Psoas muscle (tissue), 8 donors: ENCODE results near the gene ARHGAP42. TPM values are rescaled to one million over a fixed set of nuclear protein-coding genes. Genes with fewer than 3 reads are reported as not detected.
A peak's percentile ranks its signal among the peaks of the same experiment; 100 is the strongest.

Experiments used
- ATAC-seq, 4 donors: fragments of 200-7000 bp; cut with Tn5 transposase; one replicate each; pipeline ENCODE4 v1.9.1; 2020; ENCODE audit warnings: moderate library complexity in 3 of 4, mild to moderate bottlenecking in 2 of 4
- DNase-seq, 2 donors: peaks; one replicate each; pipeline ENCODE4 v3.0.0-alpha.2; 2020
- H3K27ac ChIP-seq: fragments of 200-600 bp; one replicate; pipeline ENCODE4 v1.8.0; 2022
- H3K27me3 ChIP-seq, 3 donors: fragments of 200-600 bp in 1 of 3; one replicate each; pipeline versions ENCODE4 v1.6.1 to v1.8.0; 2013 to 2022; ENCODE audit warnings: low read length in 2 of 3, mild to moderate bottlenecking in 2 of 3, moderate library complexity in 1 of 3; ENCODE audit not compliant: insufficient read depth in 3 of 3
- H3K36me3 ChIP-seq, 2 donors: fragments of 200-600 bp in 1 of 2; one replicate each; pipeline versions ENCODE4 v1.6.1 to v1.8.0; 2013 to 2022; ENCODE audit warnings: low read depth in 1 of 2, mild to moderate bottlenecking in 1 of 2, moderate library complexity in 1 of 2; ENCODE audit not compliant: insufficient read depth in 1 of 2
- H3K4me1 ChIP-seq: fragments of 200-600 bp; one replicate; pipeline ENCODE4 v1.8.0; 2022
- H3K4me3 ChIP-seq: fragments of 200-600 bp; one replicate; pipeline ENCODE4 v1.8.0; 2022; ENCODE audit warnings: mild to moderate bottlenecking
- H3K9me3 ChIP-seq: fragments of 200-600 bp; one replicate; pipeline ENCODE4 v1.8.0; 2022
- CTCF ChIP-seq: fragments of 200-600 bp; IDR thresholded peaks from one replicate; pipeline ENCODE4 v1.8.0; 2022; ENCODE audit warnings: antibody characterized with exemption
- WGBS, 3 donors: extraction: QIAGEN DNeasy Blood & Tissue Kit; methylation state at CpG; one replicate each; pipeline versions ENCODE4 v1.1.6 to v1.1.7; 2013; 5-methylcytosine and 5-hydroxymethylcytosine counted together
- intact Hi-C, 2 donors: fragments of 100-400 bp; cut with DNase I; formaldehyde crosslinking; loops; one replicate each; pipeline versions ENCODE4 v1.11.0 to v1.14.2; 2022
- polyA plus RNA-seq, 3 donors: library from polyadenylated mRNA; stranded (reverse); fragments of 200-250 nt; gene quantifications; one replicate each; pipeline ENCODE4 v1.2.3, GENCODE V29; 2013
- total RNA-seq, 4 donors: library from RNA; stranded (reverse); fragmentation: NEBNext Ultra II Directional in 2 of 4; extraction: Animal tissue kit (Norgen Biotek cat#: 25700) in 2 of 4; gene quantifications; one replicate each; pipeline versions ENCODE4 v1.2.1 to v1.2.4, GENCODE V29; 2021 to 2023
- donor health status: healthy with polysubstance abuse.
- donor health status: DM: no; HTN: no; CAD: no; lungs with moderate emphysema.
- donor health status: Bipolar disorder and iron deficiency.
- donor health status: healthy.
- donor health status: DM: yes; HTN: yes; CAD: no.
- donor health status: DM: no; HTN: no; CAD: no.
- donor health status: DM: no; HTN: no; CAD: no.
- donor health status: DM: yes; HTN: yes; CAD: no.

ARHGAP42 gene
- total and polyA plus RNA-seq, 7 donors: 3.8 to 12.3 (median 7.2) TPM

DNA sequence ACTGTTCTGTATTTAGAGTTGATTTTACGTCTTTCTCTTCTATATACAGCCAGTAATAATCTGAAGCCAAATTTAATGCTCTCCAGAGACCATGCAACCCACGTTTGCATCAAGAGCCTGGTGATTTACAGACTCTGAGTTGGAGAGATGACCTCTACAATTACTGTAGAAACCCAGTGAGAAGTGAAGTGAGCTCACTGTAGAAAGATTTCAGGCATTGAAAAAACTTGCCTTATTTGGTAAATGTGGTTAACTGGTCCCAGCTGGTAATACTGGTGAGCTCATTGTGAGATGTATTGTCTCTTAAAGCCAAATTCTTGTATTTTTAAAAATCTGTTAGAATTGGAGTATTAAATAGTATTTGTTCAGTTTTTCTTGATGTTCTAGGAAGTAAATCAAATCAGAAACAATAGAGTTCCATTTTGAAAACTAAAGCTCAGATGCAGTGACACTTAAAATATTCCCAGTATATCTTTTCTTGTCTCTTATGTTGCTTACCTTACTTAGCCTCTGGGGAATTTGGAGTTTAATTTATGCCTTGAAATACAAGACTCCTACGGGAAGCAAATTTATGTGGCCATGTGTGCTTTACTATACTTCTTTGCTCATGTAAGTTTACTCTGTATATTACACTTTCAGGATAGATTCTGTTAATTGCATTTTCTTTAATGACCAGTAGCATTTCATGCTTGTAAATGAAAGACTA lies 189.9 kb downstream of the ARHGAP42 start:
- Histone ChIP-seq H3K9me3 (peaks cover 3% of the 10 kb centered on the region), H3K27me3 (no peaks in the 10 kb centered on the region), H3K4me3 (no peak overlapping the region), H3K36me3 (no peaks in the 10 kb centered on the region), H3K27ac (peak overlapping the region; percentile 3), H3K4me1 (no peaks in the 10 kb centered on the region)
- DNase-seq (no peak), ATAC-seq (peak in 2 of 4 donors; percentile 37 to 44)
- no peak for TF ChIP-seq CTCF
- 25 to 39% (median 36%) methylated on average over 3 of the region's 3 CpGs for WGBS, 3 donors
- intact Hi-C loops: no loop called here

- no peak for ATAC-seq
- 38 to 70% (median 57%) methylated on average over 2 of the region's 2 CpGs for WGBS, 3 donors
- H3K4me3 ChIP-seq: no peak overlapping the region
- no peak for DNase-seq
- intact Hi-C loops: no loop called here
- TF ChIP-seq CTCF: no peak
- no peaks in the 10 kb centered on the region for H3K27me3 ChIP-seq
- peak overlapping the region; percentile 41 for H3K27ac ChIP-seq
- H3K36me3 ChIP-seq: no peaks in the 10 kb centered on the region
- no peaks in the 10 kb centered on the region for H3K4me1 ChIP-seq
- peaks cover 3% of the 10 kb centered on the region for H3K9me3 ChIP-seq
Measured at GRCh38 chr11:100878474-100878873, 191.4 kb downstream of the ARHGAP42 start.

GRCh38 chr11:100882957-100883356 lies 195.9 kb downstream of the ARHGAP42 start:
- Histone ChIP-seq H3K4me3 (no peak overlapping the region), H3K27me3 (no peaks in the 10 kb centered on the region), H3K36me3 (no peaks in the 10 kb centered on the region), H3K9me3 (peaks cover 3% of the 10 kb centered on the region), H3K4me1 (no peaks in the 10 kb centered on the region), H3K27ac (no peak overlapping the region)
- intact Hi-C loops: no loop called here
- 94 to 95% (median 95%) methylated on average over 1 of the region's 1 CpG for WGBS, 3 donors
- TF ChIP-seq CTCF: no peak
- ATAC-seq (no peak), DNase-seq (no peak)

DNA sequence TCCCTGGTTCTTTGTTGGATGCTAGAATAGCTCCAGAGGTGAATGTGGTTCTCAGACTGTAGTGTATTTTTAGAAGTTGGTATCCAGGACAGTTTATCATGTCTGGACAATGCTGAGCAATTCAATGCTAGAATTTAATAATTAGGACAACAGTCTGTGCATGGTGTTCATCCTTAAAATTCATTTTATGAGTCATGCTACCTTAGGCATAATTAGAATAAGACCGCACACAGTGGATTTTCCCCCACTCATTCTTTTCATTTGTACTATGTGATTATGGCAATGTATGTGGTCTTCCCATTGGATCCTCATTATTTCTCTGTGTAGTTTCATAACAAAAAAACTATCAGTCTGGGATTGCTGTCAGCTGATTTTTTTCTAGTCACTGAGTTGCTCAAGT lies 196.7 kb downstream of the ARHGAP42 start:
- ATAC-seq (no peak), DNase-seq (no peak)
- no peak for TF ChIP-seq CTCF
- no peaks in the 10 kb centered on the region for H3K4me1 ChIP-seq
- peaks cover 3% of the 10 kb centered on the region for H3K9me3 ChIP-seq
- WGBS, 3 donors: 94 to 100% (median 97%) methylated on average over 1 of the region's 1 CpG
- H3K27ac ChIP-seq: no peak overlapping the region
- H3K27me3 ChIP-seq: no peaks in the 10 kb centered on the region
- intact Hi-C loops: no loop called here
- H3K36me3 ChIP-seq: no peaks in the 10 kb centered on the region
- H3K4me3 ChIP-seq: no peak overlapping the region

GRCh38 chr11:100887659-100888058 lies 200.6 kb downstream of the ARHGAP42 start:
- WGBS, 3 donors: 95 to 100% (median 96%) methylated on average over 1 of the region's 1 CpG

More at GRCh38 chr11:100887659-100888058, 200.6 kb downstream of the ARHGAP42 start:
- Histone ChIP-seq H3K9me3 (no peaks in the 10 kb centered on the region), H3K36me3 (no peaks in the 10 kb centered on the region), H3K4me3 (no peak overlapping the region), H3K27ac (no peak overlapping the region), H3K27me3 (no peaks in the 10 kb centered on the region), H3K4me1 (no peaks in the 10 kb centered on the region)
- intact Hi-C loops: no loop called here
- TF ChIP-seq CTCF: no peak
- DNase-seq (no peak), ATAC-seq (no peak)
